Vagina (tissue), 2 donors: Measurements from ENCODE around the gene ASTL.

Source experiments
- CTCF ChIP-seq, 3 experiments: fragments of 450-650 bp in 2 of 3; fragments of 200-600 bp in 1 of 3; sonication (generic) in 1 of 3; IDR thresholded peaks; one replicate each; pipeline ENCODE4 v1.5.1; 2017 to 2019; ENCODE audit warnings: antibody characterized with exemption in 3 of 3, mild to moderate bottlenecking in 2 of 3, moderate library complexity in 2 of 3
- POLR2A ChIP-seq, 2 donors: fragments of 450-650 bp; IDR thresholded peaks; one replicate each; pipeline ENCODE4 v1.6.1; 2017; ENCODE audit warnings: antibody characterized with exemption in 2 of 2, mild to moderate bottlenecking in 2 of 2, moderate library complexity in 2 of 2
- POLR2AphosphoS5 ChIP-seq, 2 donors: sonication (generic); formaldehyde crosslinking; IDR thresholded peaks; one replicate each; pipeline ENCODE4 v1.9.0; 2017; ENCODE audit warnings: antibody characterized with exemption in 2 of 2, mild to moderate bottlenecking in 2 of 2, low read depth in 1 of 2; ENCODE audit not compliant: insufficient read depth in 1 of 2

- TF ChIP-seq CTCF (IDR thresholded peaks at IDR 0.05) (no peak), POLR2A (IDR thresholded peaks at IDR 0.05) (no peak), POLR2AphosphoS5 (IDR thresholded peaks at IDR 0.05; ENCODE audit: insufficient read depth in 1 of 2, low read depth in 1 of 2) (no peak)
Measured at GRCh38 chr2:96142217-96143113, 4.2 kb upstream of the ASTL start.
